Esophagus squamous epithelium (tissue), 4 donors: ENCODE results near the gene INTU.
"Not testable (repeated sequence)": the region's sequence is repeated elsewhere in the genome, so short reads cannot be mapped to it uniquely, and the experiment has no call there.

Experiments
- CTCF ChIP-seq, 6 experiments: fragments of 450-650 bp in 4 of 6; fragments of 200-600 bp in 2 of 6; sonication (generic) in 2 of 6; IDR thresholded peaks; one replicate each; pipeline ENCODE4 v1.5.1; 2016 to 2019; ENCODE audit warnings: antibody characterized with exemption in 6 of 6, mild to moderate bottlenecking in 4 of 6, moderate library complexity in 4 of 6
- POLR2A ChIP-seq, 4 donors: fragments of 450-650 bp; IDR thresholded peaks; one replicate each; pipeline ENCODE4 v1.6.1; 2017; ENCODE audit warnings: antibody characterized with exemption in 4 of 4, mild to moderate bottlenecking in 4 of 4, moderate library complexity in 3 of 4

GRCh38 chr4:127586496-127586895, 46.3 kb upstream of the INTU start:
- not testable (repeated sequence) for TF ChIP-seq CTCF, POLR2A (IDR thresholded peaks at IDR 0.05)
